ENCODE measurements around the gene SH3RF3.

Gene SH3RF3

GRCh38 chr2:109378682-109379081, 249.7 kb downstream of the SH3RF3 start:
- Histone ChIP-seq H2BK15ac (replicated peaks; ENCODE audit: low read depth) (no peak overlapping the region), H4K8ac (ENCODE audit: low read depth, low read length) (no peak overlapping the region), H3K18ac (ENCODE audit: low read length) (no peak overlapping the region), H3K79me1 (ENCODE audit: low read length) (no peaks in the 10 kb centered on the region), H3K27ac (ENCODE audit: low read depth, low read length) (no peak overlapping the region), H3K56ac (ENCODE audit: low read length) (no peak overlapping the region), H3K27me3 (ENCODE audit: insufficient read depth, low read length, poor library complexity) (no peaks in the 10 kb centered on the region), H3K4ac (ENCODE audit: low read depth, low read length) (no peak overlapping the region), H2AK5ac (ENCODE audit: low read length) (no peak overlapping the region), H3K4me1 (ENCODE audit: control insufficient read depth, low read depth, low read length) (no peaks in the 10 kb centered on the region), H2BK5ac (ENCODE audit: low read length) (no peak overlapping the region), H3K4me2 (ENCODE audit: low read length) (no peak overlapping the region), H4K5ac (ENCODE audit: low read length) (no peak overlapping the region), H3K9ac (ENCODE audit: low read length) (no peak overlapping the region), H3K23ac (ENCODE audit: low read length) (no peak overlapping the region), H3K4me3 (ENCODE audit: low read length) (no peak overlapping the region), H3K79me2 (ENCODE audit: control insufficient read depth, insufficient read depth, low read length) (no peaks in the 10 kb centered on the region), H3K36me3 (ENCODE audit: control insufficient read depth, insufficient read depth, low read length) (no peaks in the 10 kb centered on the region), H2BK120ac (ENCODE audit: low read depth, low read length) (no peak overlapping the region)
- DNase-seq, result no peak

GRCh38 chr2:109379507-109379906, 250.5 kb downstream of the SH3RF3 start:
- no peak for DNase-seq
- no peak overlapping the region for H3K4me2 ChIP-seq (ENCODE audit: low read length)
- H3K56ac ChIP-seq (ENCODE audit: low read length), result no peak overlapping the region
- no peak overlapping the region for H3K4me3 ChIP-seq (ENCODE audit: low read length)
- H3K79me2 ChIP-seq (ENCODE audit: control insufficient read depth, insufficient read depth, low read length), result no peaks in the 10 kb centered on the region
- H2BK15ac ChIP-seq (replicated peaks; ENCODE audit: low read depth), result no peak overlapping the region
- no peak overlapping the region for H3K4ac ChIP-seq (ENCODE audit: low read depth, low read length)
- H3K9ac ChIP-seq (ENCODE audit: low read length), result no peak overlapping the region
- no peaks in the 10 kb centered on the region for H3K79me1 ChIP-seq (ENCODE audit: low read length)
- H3K27ac ChIP-seq (ENCODE audit: low read depth, low read length), result no peak overlapping the region
- no CpG with 5 or more reads among the region's 7 CpGs for WGBS (ENCODE audit: extremely low coverage, insufficient coverage, low lambda C conversion rate)
- no peak overlapping the region for H3K23ac ChIP-seq (ENCODE audit: low read length)
- no peak overlapping the region for H2BK120ac ChIP-seq (ENCODE audit: low read depth, low read length)
- H2BK5ac ChIP-seq (ENCODE audit: low read length), result no peak overlapping the region
- H3K18ac ChIP-seq (ENCODE audit: low read length), result no peak overlapping the region
- H4K5ac ChIP-seq (ENCODE audit: low read length), result no peak overlapping the region
- no peaks in the 10 kb centered on the region for H3K27me3 ChIP-seq (ENCODE audit: insufficient read depth, low read length, poor library complexity)
- no peaks in the 10 kb centered on the region for H3K4me1 ChIP-seq (ENCODE audit: control insufficient read depth, low read depth, low read length)
- H3K36me3 ChIP-seq (ENCODE audit: control insufficient read depth, insufficient read depth, low read length), result no peaks in the 10 kb centered on the region
- no peak overlapping the region for H4K8ac ChIP-seq (ENCODE audit: low read depth, low read length)
- no peak overlapping the region for H2AK5ac ChIP-seq (ENCODE audit: low read length)

GRCh38 chr2:109380502-109381326, 251.7 kb downstream of the SH3RF3 start:
- H3K4me3 ChIP-seq (ENCODE audit: low read length), result no peak overlapping the region

GRCh38 chr2:109381327-109381820, 252.4 kb downstream of the SH3RF3 start:
- Histone ChIP-seq H3K23ac (ENCODE audit: low read length) (no peak overlapping the region), H3K27ac (ENCODE audit: low read depth, low read length) (no peak overlapping the region), H3K18ac (ENCODE audit: low read length) (no peak overlapping the region), H2BK120ac (ENCODE audit: low read depth, low read length) (no peak overlapping the region), H3K36me3 (ENCODE audit: control insufficient read depth, insufficient read depth, low read length) (no peaks in the 10 kb centered on the region), H3K56ac (ENCODE audit: low read length) (no peak overlapping the region), H3K4me2 (ENCODE audit: low read length) (no peak overlapping the region), H2AK5ac (ENCODE audit: low read length) (no peak overlapping the region), H3K4me3 (ENCODE audit: low read length) (no peak overlapping the region), H4K8ac (ENCODE audit: low read depth, low read length) (no peak overlapping the region), H3K79me1 (ENCODE audit: low read length) (no peaks in the 10 kb centered on the region), H2BK5ac (ENCODE audit: low read length) (no peak overlapping the region), H3K4me1 (ENCODE audit: control insufficient read depth, low read depth, low read length) (peaks cover 1% of the 10 kb centered on the region), H3K27me3 (ENCODE audit: insufficient read depth, low read length, poor library complexity) (no peaks in the 10 kb centered on the region), H4K5ac (ENCODE audit: low read length) (no peak overlapping the region), H3K4ac (ENCODE audit: low read depth, low read length) (no peak overlapping the region), H3K79me2 (ENCODE audit: control insufficient read depth, insufficient read depth, low read length) (no peaks in the 10 kb centered on the region), H2BK15ac (replicated peaks; ENCODE audit: low read depth) (no peak overlapping the region), H3K9ac (ENCODE audit: low read length) (no peak overlapping the region)
- WGBS (ENCODE audit: extremely low coverage, insufficient coverage, low lambda C conversion rate), result no CpG with 5 or more reads among the region's 13 CpGs
- DNase-seq, result no peak

More at GRCh38 chr2:109380502-109381326, 251.7 kb downstream of the SH3RF3 start:
- no peaks in the 10 kb centered on the region for H3K27me3 ChIP-seq (ENCODE audit: insufficient read depth, low read length, poor library complexity)
- H3K4me1 ChIP-seq (ENCODE audit: control insufficient read depth, low read depth, low read length), result no peaks in the 10 kb centered on the region
- H4K5ac ChIP-seq (ENCODE audit: low read length), result no peak overlapping the region
- no peak overlapping the region for H3K27ac ChIP-seq (ENCODE audit: low read depth, low read length)
- no peak overlapping the region for H2BK5ac ChIP-seq (ENCODE audit: low read length)
- no peaks in the 10 kb centered on the region for H3K79me1 ChIP-seq (ENCODE audit: low read length)
- no peak for DNase-seq
- H3K4me2 ChIP-seq (ENCODE audit: low read length), result no peak overlapping the region
- no peak overlapping the region for H3K23ac ChIP-seq (ENCODE audit: low read length)
- WGBS (ENCODE audit: extremely low coverage, insufficient coverage, low lambda C conversion rate), result no CpG with 5 or more reads among the region's 12 CpGs
- no peak overlapping the region for H3K9ac ChIP-seq (ENCODE audit: low read length)
- H4K8ac ChIP-seq (ENCODE audit: low read depth, low read length), result no peak overlapping the region
- no peaks in the 10 kb centered on the region for H3K36me3 ChIP-seq (ENCODE audit: control insufficient read depth, insufficient read depth, low read length)
- H3K18ac ChIP-seq (ENCODE audit: low read length), result no peak overlapping the region
- no peak overlapping the region for H2AK5ac ChIP-seq (ENCODE audit: low read length)
- H2BK15ac ChIP-seq (replicated peaks; ENCODE audit: low read depth), result no peak overlapping the region
- no peak overlapping the region for H3K4ac ChIP-seq (ENCODE audit: low read depth, low read length)
- no peak overlapping the region for H3K56ac ChIP-seq (ENCODE audit: low read length)
- no peak overlapping the region for H2BK120ac ChIP-seq (ENCODE audit: low read depth, low read length)
- no peaks in the 10 kb centered on the region for H3K79me2 ChIP-seq (ENCODE audit: control insufficient read depth, insufficient read depth, low read length)

GRCh38 chr2:109382226-109382895, 253.4 kb downstream of the SH3RF3 start:
- Histone ChIP-seq H3K23ac (ENCODE audit: low read length) (no peak overlapping the region), H2BK5ac (ENCODE audit: low read length) (no peak overlapping the region), H4K8ac (ENCODE audit: low read depth, low read length) (no peak overlapping the region), H3K4me1 (ENCODE audit: control insufficient read depth, low read depth, low read length) (peaks cover 1% of the 10 kb centered on the region), H3K4me2 (ENCODE audit: low read length) (no peak overlapping the region), H2BK15ac (replicated peaks; ENCODE audit: low read depth) (no peak overlapping the region), H3K36me3 (ENCODE audit: control insufficient read depth, insufficient read depth, low read length) (no peaks in the 10 kb centered on the region), H3K79me2 (ENCODE audit: control insufficient read depth, insufficient read depth, low read length) (no peaks in the 10 kb centered on the region), H2BK120ac (ENCODE audit: low read depth, low read length) (no peak overlapping the region), H3K4me3 (ENCODE audit: low read length) (no peak overlapping the region), H3K27ac (ENCODE audit: low read depth, low read length) (no peak overlapping the region), H3K56ac (ENCODE audit: low read length) (no peak overlapping the region), H3K18ac (ENCODE audit: low read length) (no peak overlapping the region), H4K5ac (ENCODE audit: low read length) (no peak overlapping the region), H3K27me3 (ENCODE audit: insufficient read depth, low read length, poor library complexity) (no peaks in the 10 kb centered on the region), H3K4ac (ENCODE audit: low read depth, low read length) (no peak overlapping the region), H3K79me1 (ENCODE audit: low read length) (no peaks in the 10 kb centered on the region), H2AK5ac (ENCODE audit: low read length) (no peak overlapping the region), H3K9ac (ENCODE audit: low read length) (no peak overlapping the region)
- DNase-seq, result peak; percentile 14
- no CpG with 5 or more reads among the region's 9 CpGs for WGBS (ENCODE audit: extremely low coverage, insufficient coverage, low lambda C conversion rate)

Data from mesendoderm (in vitro differentiated cells).